Kidney (tissue), 14 donors: ENCODE data around the gene FAIM. TPM values are rescaled to one million over a fixed set of nuclear protein-coding genes. Genes with fewer than 3 reads are reported as not detected.
"Not testable (repeated sequence)": the region's sequence is repeated elsewhere in the genome, so short reads cannot be mapped to it uniquely, and the experiment has no call there.

ENCODE experiments used
- DNase-seq, 5 donors: peaks; one replicate each; pipeline ENCODE4 v3.0.0-alpha.2; 2013 to 2020
- FAIRE-seq: peaks from 2 replicates; lab custom pipeline; 2012; peaks lifted over from hg19 to GRCh38; lab: Jason Lieb, UNC
- H3K27ac ChIP-seq, 2 donors: one replicate each; pipeline ENCODE4 v1.7.0; 2013; ENCODE audit warnings: low read depth in 2 of 2, low read length in 2 of 2, inconsistent platforms in 1 of 2
- H3K27me3 ChIP-seq: one replicate; pipeline ENCODE4 v1.7.1; 2013; ENCODE audit warnings: low read length, inconsistent platforms; ENCODE audit not compliant: control insufficient read depth, insufficient read depth
- H3K36me3 ChIP-seq, 3 donors: one replicate each; pipeline versions ENCODE4 v1.7.0 to v1.7.1; 2013; ENCODE audit warnings: low read length in 3 of 3, control low read depth in 1 of 3, inconsistent platforms in 1 of 3; ENCODE audit not compliant: insufficient read depth in 3 of 3, control insufficient read depth in 2 of 3
- H3K4me1 ChIP-seq, 3 donors: one replicate each; pipeline versions ENCODE4 v1.7.0 to v1.7.1; 2013; ENCODE audit warnings: low read length in 3 of 3, inconsistent platforms in 1 of 3, low read depth in 1 of 3; ENCODE audit not compliant: control insufficient read depth in 2 of 3, insufficient read depth in 2 of 3
- H3K4me3 ChIP-seq, 3 donors: one replicate each; pipeline versions ENCODE4 v1.7.0 to v1.8.1; 2013; ENCODE audit warnings: low read length in 3 of 3, control low read depth in 1 of 3, inconsistent platforms in 1 of 3
- H3K9ac ChIP-seq, 3 donors: one replicate each; pipeline versions ENCODE4 v1.7.0 to v1.7.1; 2013; ENCODE audit warnings: low read length in 3 of 3, control low read depth in 1 of 3, inconsistent platforms in 1 of 3
- H3K9me3 ChIP-seq, 3 donors: one replicate each; pipeline versions ENCODE4 v1.7.0 to v1.7.1; 2013; ENCODE audit warnings: low read length in 3 of 3, control low read depth in 1 of 3, inconsistent platforms in 1 of 3; ENCODE audit not compliant: control insufficient read depth in 2 of 3, insufficient read depth in 1 of 3
- intact Hi-C: fragments of 100-400 bp; cut with DNase I; formaldehyde crosslinking; loops from one replicate; pipeline ENCODE4 v1.11.1; 2022
- polyA plus RNA-seq: library from polyadenylated mRNA; stranded (reverse); fragments of 350-450 nt; fragmentation: Illumina TruSeq; extraction: RNeasy Lipid Tissue Mini Kit (QIAGEN cat#74804); gene quantifications from one replicate; pipeline ENCODE4 v1.2.3, GENCODE V29; 2014; ENCODE audit warnings: low read depth, low replicate concordance; ENCODE audit not compliant: insufficient read depth
- total RNA-seq: library from RNA; stranded (reverse); fragmentation: NEBNext Ultra II Directional; extraction: Animal tissue kit (Norgen Biotek cat#: 25700); gene quantifications from one replicate; pipeline ENCODE4 v1.2.1, GENCODE V29; 2021
- TF ChIP-seq, protein P1 (sequence below): IDR thresholded peaks from 3 replicates; pipeline ENCODE4 v1.5.1; 2012; ENCODE audit warnings: mild to moderate bottlenecking, moderate library complexity, borderline replicate concordance; ENCODE audit not compliant: insufficient read depth; ENCODE audit errors: extremely low read depth
- donor health status: control.
- donor health status: control.
- donor health status: control.
- donor health status: control.
- donor health status: control.
- donor health status: DM: yes; HTN: yes; CAD: no.
- donor health status: Normal renal cell carcinoma (clear cell type).

Gene FAIM
- total and polyA plus RNA-seq, 2 donors from 2014 or later, result 18.3 to 23.0 TPM

DNA sequence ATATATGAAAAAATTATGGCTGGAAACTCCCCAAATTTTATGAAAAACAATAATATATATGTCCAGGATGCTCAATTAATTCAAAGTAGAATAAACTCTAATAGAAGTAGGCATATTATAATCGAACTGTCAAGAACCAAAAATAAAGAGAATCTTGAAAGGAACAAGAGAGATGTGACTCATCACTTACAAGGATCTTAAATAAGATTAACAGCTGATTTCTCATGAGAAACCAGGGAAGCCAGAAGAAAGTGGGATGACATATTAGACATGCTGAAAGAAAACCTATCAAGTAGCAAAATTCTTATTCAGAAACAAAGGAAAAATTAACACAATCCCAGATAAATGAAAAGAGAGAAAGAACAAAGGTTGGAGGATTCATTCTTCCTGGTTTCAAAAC, 66.8 kb downstream of the FAIM start:
- FAIRE-seq (no peak), DNase-seq (peak in 2 of 5 donors; percentile 7 to 20)
- Histone ChIP-seq H3K27me3 (no peaks in the 10 kb centered on the region), H3K9me3 (peaks cover 0 to 4% (median 0%) of the 10 kb centered on the region in 3 donors), H3K9ac (no peak overlapping the region), H3K27ac (no peak overlapping the region), H3K36me3 (no peaks in the 10 kb centered on the region), H3K4me3 (no peak overlapping the region), H3K4me1 (no peaks in the 10 kb centered on the region)
- intact Hi-C loops, result no loop called here
- TF ChIP-seq, protein P1, sequence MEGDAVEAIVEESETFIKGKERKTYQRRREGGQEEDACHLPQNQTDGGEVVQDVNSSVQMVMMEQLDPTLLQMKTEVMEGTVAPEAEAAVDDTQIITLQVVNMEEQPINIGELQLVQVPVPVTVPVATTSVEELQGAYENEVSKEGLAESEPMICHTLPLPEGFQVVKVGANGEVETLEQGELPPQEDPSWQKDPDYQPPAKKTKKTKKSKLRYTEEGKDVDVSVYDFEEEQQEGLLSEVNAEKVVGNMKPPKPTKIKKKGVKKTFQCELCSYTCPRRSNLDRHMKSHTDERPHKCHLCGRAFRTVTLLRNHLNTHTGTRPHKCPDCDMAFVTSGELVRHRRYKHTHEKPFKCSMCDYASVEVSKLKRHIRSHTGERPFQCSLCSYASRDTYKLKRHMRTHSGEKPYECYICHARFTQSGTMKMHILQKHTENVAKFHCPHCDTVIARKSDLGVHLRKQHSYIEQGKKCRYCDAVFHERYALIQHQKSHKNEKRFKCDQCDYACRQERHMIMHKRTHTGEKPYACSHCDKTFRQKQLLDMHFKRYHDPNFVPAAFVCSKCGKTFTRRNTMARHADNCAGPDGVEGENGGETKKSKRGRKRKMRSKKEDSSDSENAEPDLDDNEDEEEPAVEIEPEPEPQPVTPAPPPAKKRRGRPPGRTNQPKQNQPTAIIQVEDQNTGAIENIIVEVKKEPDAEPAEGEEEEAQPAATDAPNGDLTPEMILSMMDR, result no peak

DNA sequence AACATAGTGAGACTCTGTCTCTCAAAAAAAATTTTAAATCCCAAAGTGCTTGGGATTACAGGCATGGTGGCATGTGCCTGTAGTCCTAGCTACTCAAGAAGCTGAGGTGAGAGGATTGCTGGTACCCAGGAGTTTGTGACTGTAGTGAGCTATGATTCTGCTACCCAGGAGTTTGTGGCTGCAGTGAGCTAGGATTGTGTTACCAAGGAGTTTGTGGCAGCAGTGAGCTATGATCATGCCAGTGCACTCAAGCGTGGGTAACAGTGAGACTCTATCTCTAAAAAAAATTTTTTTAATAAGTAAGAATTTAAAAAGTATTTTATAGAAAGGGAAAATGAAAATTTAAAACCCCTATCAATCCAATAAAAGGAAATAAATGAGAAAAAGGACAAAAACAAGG, 69.5 kb downstream of the FAIM start:
- Histone ChIP-seq H3K27me3 (no peaks in the 10 kb centered on the region), H3K9me3 (peaks cover 0 to 4% (median 0%) of the 10 kb centered on the region in 3 donors), H3K9ac (no peak overlapping the region), H3K27ac (no peak overlapping the region), H3K4me1 (peaks cover 0 to 2% (median 0%) of the 10 kb centered on the region in 3 donors), H3K4me3 (no peak overlapping the region), H3K36me3 (no peaks in the 10 kb centered on the region)
- peak in 2 of 5 donors; percentile 6 to 15 for DNase-seq
- intact Hi-C loops, result no loop called here
- TF ChIP-seq, protein P1, result no peak
- no peak for FAIRE-seq

DNA sequence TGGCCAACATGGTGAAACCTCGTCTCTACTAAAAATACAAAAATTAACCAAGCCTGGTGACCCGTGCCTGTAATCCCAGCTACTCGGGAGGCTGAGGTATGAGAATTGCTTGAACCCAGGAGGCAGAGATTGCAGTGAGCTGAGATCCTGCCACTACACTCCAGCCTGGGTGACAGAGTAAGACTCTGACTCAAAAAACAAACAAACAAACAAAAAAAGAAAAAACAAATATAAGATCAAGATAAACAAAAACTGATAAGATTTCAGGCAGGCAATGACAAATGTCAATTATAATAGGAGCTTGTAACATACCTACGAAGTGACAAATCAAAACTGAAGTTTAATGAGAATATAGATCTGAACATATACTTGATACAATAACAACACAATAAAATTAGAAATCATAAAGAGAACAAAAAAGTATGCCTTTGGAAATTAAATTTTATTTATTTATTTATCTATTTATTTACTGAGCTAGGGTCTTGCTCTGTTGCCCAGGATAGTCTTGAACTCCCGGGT, 70.4 kb downstream of the FAIM start:
- FAIRE-seq, result peak; percentile 8

DNA sequence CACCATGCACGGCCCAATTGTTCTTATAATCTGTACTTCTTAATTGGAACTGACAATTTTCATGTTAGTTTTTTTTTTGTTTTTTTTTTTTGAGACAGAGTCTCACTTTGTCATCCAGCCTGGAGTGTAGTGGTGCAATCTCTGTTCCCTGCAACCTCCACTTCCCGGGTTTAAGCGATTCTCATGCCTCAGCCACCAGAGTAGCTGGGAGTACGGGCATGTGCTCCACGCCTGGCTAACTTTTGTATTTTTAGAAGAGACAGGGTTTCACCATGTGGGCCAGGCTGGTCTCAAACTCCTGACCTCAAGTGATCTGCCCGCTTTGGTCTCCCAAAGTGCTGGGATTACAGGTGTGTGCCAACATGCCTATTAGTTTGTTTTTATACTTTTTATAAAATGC, 72.4 kb downstream of the FAIM start:
- DNase-seq, result peak in 2 of 5 donors; percentile 6 to 10
- H3K36me3 ChIP-seq, H3K27me3 ChIP-seq, FAIRE-seq, intact Hi-C loops, H3K4me3 ChIP-seq, H3K9ac ChIP-seq, H3K4me1 ChIP-seq, H3K9me3 ChIP-seq, H3K27ac ChIP-seq: not testable (repeated sequence)

More for the DNA sequence above, 70.4 kb downstream of the FAIM start:
- no peaks in the 10 kb centered on the region for H3K27me3 ChIP-seq
- H3K9ac ChIP-seq, result no peak overlapping the region
- H3K9me3 ChIP-seq, result peaks cover 0 to 4% (median 0%) of the 10 kb centered on the region in 3 donors
- intact Hi-C loops, result no loop called here
- TF ChIP-seq, protein P1, result no peak
- H3K4me1 ChIP-seq, result peaks cover 0 to 2% (median 0%) of the 10 kb centered on the region in 3 donors
- no peak overlapping the region for H3K4me3 ChIP-seq
- no peak for DNase-seq
- no peaks in the 10 kb centered on the region for H3K36me3 ChIP-seq
- H3K27ac ChIP-seq, result no peak overlapping the region
